Fibroblast of villous mesenchyme (primary cell): ENCODE results near the gene CARMIL1. TPM values are rescaled to one million over a fixed set of nuclear protein-coding genes. Genes with fewer than 3 reads are reported as not detected.

Experiments used
- DNase-seq: peaks from one replicate; pipeline ENCODE4 v3.0.0-alpha.2; 2010; ENCODE audit warnings: low read depth
- H3K4me3 ChIP-seq: 2 replicates; pipeline ENCODE4 v1.5.1; 2011; ENCODE audit warnings: low read depth, mild to moderate bottlenecking, low read length
- CTCF ChIP-seq: IDR thresholded peaks from 2 replicates; pipeline ENCODE4 v1.5.1; 2012; ENCODE audit warnings: low read depth, mild to moderate bottlenecking, low read length; ENCODE audit not compliant: insufficient read depth
- total RNA-seq: library from RNA; depleted of rRNA; stranded (reverse); fragments of >200 nt; gene quantifications from 2 replicates; pipeline ENCODE4 v1.2.3, GENCODE V29; 2012

The CARMIL1 gene
- total RNA-seq, 1 donor, result 11.2 TPM

GRCh38 chr6:25504661-25505060 is 225.5 kb downstream of the CARMIL1 start:
- H3K4me3 ChIP-seq, result no peak overlapping the region
- TF ChIP-seq CTCF, result no peak
- DNase-seq, result no peak

GRCh38 chr6:25506020-25506419 is 226.8 kb downstream of the CARMIL1 start:
- TF ChIP-seq CTCF, result no peak
- no peak for DNase-seq
- no peak overlapping the region for H3K4me3 ChIP-seq

GRCh38 chr6:25508051-25508450 is 228.9 kb downstream of the CARMIL1 start:
- no peak for TF ChIP-seq CTCF
- H3K4me3 ChIP-seq, result no peak overlapping the region
- no peak for DNase-seq

- no peak overlapping the region for H3K4me3 ChIP-seq
- no peak for DNase-seq
- TF ChIP-seq CTCF, result no peak
These were observed 232.2 kb downstream of the CARMIL1 start for GRCh38 chr6:25511376-25511775.

GRCh38 chr6:25512560-25512959 is 233.4 kb downstream of the CARMIL1 start:
- no peak for TF ChIP-seq CTCF
- DNase-seq, result no peak
- H3K4me3 ChIP-seq, result no peak overlapping the region

GRCh38 chr6:25519856-25520255 is 240.7 kb downstream of the CARMIL1 start:
- no peak for TF ChIP-seq CTCF
- peak; percentile 11 for DNase-seq
- H3K4me3 ChIP-seq, result no peak overlapping the region

GRCh38 chr6:25524542-25524941 is 245.4 kb downstream of the CARMIL1 start:
- no peak for TF ChIP-seq CTCF
- no peak overlapping the region for H3K4me3 ChIP-seq
- peak; percentile 64 for DNase-seq
